NCI-H446 (cell line): ENCODE data around the gene PIAS4.
"Not testable (repeated sequence)": the region's sequence is repeated elsewhere in the genome, so short reads cannot be mapped to it uniquely, and the experiment has no call there.

Experiments
- DNase-seq, 2 experiments: peaks; one replicate each; lab custom pipeline; 2025; lab: John Stamatoyannopoulos, UW

The PIAS4 gene

GRCh38 chr19:3998667-3999412 lies 8.7 kb upstream of the PIAS4 start:
- not testable (repeated sequence) for DNase-seq

DNA sequence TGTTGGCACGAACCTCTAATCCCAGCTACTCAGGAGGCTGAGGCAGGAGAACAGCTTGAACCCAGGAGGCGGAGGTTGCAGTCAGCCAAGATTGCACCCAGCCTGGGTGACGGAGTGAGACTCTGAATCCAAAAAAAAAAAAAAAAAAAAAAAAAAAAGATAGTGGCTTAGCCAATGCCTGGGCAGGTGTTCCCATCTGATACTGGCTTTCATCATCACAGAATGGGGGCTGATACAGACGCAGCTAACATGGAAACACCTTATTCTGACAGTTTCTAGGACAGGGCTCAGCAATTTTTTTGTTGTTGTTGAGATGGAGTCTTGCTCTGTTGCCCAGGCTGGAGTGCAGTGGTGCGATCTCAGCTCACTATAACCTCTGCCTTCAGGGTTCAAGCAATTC lies 6.7 kb upstream of the PIAS4 start:
- not testable (repeated sequence) for DNase-seq

GRCh38 chr19:4005436-4005835 lies 2.1 kb upstream of the PIAS4 start:
- DNase-seq = not testable (repeated sequence)

DNA sequence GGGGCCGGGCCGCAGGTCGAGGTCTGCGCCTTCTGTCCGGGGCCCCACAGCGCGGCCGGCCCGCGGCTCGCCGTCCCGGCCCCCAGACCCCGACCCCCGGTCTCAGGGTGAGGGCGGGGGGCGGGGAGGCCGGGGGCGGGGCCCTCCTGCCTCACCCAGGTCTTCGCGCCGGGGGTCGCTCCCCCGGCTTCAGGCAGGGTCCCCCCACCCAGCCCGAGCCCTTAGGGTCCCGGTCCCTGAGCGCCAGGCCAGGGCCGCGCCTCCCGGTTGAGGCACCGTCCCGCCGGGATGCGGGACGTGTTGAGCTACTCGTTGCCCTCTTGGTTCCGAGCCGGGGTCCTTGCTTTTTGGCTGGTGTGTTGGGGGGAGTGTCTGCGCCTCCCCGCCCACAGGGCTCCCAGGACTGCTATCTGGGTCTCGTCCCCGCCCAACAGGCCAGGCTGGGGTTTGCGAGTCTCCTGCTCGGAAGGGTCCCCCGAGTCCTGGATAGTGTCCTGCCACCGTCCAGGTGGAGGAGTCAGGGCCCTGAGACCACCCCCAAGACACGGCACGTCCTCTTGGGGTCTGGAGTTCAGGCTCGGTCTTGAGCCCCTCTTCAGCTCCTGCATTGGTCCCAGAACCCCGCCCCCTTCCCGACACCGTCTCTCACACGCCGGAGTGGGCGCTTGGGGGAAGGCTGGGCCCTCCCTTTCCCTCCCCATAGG lies 452 bp downstream of the PIAS4 start:
- peak in 1 of 2 experiments; percentile 19 for DNase-seq

DNA sequence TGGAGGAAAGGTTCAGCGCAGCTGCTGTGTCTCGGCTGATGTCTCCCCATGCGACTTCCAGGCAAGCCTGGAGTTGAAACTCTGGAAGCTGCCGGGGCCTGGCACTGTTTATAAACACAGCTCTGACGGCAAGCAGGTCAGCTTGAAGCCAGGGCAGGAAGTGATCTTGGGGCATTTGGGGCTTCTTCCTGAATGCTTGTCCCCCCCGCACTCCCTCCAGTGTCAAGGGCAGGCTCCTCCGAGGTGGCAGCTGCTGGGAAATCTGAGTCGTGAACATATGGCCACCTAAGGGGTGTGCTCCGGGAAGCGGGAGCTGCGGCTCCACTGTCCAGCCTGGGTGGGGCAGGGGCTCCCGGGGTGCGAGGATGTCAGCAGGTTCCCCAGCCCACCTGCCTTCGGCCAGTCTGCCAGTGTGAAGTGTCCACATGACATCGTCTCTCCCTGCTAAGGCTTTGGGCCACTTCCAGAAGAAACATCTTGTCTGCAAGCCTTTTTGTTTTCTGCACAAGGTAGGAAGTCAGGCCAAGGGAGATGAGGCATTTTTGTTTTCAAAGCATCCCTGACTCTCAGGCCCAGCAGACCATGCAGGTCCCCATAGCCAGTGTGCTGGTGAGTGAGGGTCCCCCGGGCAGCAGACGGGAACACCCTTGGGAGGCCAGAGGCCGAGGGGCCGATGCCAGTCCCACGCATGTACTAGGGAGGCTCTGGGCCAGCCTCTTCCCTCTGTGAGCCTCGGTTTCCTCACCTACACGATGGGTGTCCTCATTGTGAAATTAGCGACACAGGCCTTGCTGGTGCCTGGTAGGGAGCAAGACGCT lies 2.7 kb downstream of the PIAS4 start:
- DNase-seq = peak in 1 of 2 experiments; percentile 24

DNA sequence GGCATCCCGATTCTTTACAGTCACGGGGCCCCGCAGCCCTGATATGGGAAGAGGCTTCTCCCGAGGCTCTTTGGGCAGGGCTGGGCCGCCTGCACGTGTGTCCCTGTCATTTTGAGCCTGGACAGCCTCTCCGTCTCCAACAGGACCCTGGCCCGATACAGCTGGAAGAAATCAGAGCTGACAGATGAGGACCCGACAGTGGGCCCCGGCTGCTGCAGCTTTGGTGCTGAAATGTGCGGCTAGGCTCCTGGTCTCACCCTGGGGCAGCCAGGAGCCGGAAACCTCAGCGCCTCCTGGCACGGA lies 3.2 kb downstream of the PIAS4 start:
- no peak for DNase-seq

DNA sequence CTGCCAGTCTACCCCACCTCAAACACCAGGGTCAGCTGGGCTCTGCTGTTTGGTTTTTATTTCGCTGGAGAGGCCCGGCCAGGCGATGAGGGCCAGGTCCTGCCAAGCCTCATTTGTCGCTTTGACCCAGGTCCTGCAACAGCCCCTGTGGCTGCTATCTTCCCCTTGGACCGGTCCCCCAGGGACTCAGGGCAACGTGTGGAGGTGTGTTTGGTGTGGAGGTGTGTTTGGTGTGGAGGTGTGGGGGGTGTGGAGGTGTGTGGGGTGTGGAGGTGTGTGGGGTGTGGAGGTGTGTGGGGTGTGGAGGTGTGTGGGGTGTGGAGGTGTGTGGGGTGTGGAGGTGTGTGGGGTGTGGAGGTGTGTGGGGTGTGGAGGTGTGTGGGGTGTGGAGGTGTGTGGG lies 3.9 kb downstream of the PIAS4 start:
- not testable (repeated sequence) for DNase-seq

- no peak for DNase-seq
These were observed 4.8 kb downstream of the PIAS4 start for GRCh38 chr19:4012092-4012974.

GRCh38 chr19:4012975-4013634 lies 5.6 kb downstream of the PIAS4 start:
- DNase-seq = no peak

GRCh38 chr19:4013886-4014540 lies 6.5 kb downstream of the PIAS4 start:
- no peak for DNase-seq

DNA sequence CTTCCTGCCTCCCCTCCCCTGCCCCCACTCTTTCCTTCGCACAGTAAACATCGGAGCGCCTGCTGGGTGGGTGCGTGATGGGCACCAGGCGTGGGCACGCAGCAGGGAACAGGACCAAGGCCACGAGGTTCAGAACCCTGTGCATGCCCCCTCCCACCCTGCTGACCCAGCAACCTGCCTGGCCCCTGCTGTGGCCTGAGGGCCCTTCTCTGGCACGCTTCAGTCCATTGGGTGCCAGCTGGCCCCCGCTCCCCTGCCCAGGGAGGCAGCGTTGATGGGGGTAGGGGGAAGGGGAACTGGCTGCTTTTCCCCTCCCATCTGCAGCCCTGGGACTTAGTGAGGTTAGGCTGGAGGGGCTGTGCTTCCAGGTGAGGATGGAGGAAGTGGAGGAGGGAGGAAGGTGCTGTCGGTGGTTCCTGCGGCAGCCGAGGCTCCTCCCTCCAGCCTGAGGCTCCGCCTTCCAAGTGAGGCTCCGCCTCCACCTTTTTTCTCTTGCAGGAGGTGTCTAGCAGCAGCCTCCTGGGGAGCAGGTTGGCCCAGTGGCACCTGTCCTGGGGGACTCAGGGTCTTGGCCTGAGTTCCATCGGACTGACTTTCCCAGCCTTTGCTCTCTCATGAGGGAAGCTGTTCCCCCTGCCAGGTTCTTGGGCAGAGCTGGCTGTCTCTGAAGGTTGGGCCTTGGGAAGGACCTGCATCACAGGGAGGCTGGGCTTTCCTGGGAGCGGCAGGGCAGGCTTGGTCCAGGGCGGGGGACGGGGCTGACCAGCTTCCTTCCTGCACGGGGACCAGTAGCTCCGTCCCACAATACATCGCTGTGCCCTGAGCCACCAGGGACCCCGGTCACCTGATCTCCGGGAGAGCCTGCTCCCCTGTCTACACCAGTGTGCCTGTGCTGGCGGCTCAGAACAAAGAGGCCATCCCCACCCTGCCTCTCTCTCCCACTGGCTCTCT lies 7.3 kb downstream of the PIAS4 start:
- DNase-seq = no peak

DNA sequence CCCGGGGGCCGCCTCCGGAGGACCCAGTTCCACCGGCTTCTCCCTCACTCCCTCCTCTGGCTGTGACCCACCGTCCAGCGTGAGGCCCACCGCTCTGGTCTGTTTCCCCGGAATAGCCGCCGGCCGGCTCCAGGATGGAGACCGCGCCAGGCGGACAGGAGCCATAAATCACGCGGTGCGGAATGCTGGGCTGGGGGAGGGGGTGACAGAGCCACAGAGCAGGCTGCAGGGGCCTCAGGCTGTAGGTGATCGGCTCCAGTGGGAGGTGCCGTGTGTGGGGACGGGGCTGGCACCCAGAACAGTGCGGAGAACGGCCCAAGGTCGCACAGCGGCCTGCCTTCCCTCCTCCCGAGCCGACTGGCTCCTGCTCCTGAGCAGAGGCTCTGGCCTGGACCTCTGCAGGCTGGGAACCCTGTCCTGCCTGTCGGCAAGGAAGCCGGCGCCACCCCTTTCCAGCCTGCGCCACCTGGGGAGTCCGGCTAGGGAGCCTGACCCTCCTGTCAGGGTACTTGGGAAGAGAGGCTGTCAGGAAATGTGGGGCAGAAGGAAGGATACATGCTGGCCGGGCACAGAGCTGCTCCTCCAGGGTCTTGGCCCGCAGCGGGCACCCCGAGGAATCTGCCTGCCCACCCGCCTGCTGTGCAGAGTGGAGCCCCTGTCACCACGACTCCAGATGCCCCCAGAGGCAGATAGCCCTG lies 8.3 kb downstream of the PIAS4 start:
- no peak for DNase-seq

- DNase-seq = no peak
These were observed 8.9 kb downstream of the PIAS4 start for GRCh38 chr19:4016486-4016885.

DNA sequence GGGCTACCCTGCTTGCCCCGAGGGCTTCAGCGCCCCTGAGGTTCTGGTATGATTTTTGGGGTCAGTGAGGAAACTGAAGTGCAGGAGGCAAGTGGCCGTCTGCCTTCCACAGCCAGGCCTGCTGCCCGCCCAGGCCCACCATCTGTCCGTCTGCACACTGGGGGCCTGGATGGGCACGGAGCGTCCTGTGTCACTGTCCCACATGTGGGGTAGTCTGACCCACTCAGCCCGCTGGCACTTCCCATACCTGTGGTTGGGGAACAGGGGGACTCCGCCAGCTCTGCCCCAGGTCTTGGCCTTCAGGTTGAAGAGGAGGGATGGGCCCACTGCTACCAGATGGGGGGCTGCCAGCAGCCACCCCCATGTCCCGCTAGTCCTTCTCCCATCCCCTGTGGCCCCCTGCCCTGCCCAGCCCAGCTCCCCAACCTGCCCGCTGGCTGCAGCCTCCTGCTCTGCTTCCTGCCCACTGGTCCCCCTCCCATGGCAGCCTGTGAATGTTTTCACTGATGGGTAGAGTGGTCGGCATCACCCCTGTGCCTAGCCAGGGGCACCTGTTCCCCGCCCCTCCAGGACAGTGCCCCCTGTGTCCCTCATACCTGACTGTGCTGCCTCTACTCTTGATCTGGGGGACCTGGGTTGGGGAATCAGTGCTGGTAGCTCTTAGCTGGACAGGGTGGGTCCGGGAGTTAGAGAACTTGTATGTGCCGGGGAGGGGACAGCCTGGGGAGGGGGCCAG lies 9.5 kb downstream of the PIAS4 start:
- no peak for DNase-seq

DNA sequence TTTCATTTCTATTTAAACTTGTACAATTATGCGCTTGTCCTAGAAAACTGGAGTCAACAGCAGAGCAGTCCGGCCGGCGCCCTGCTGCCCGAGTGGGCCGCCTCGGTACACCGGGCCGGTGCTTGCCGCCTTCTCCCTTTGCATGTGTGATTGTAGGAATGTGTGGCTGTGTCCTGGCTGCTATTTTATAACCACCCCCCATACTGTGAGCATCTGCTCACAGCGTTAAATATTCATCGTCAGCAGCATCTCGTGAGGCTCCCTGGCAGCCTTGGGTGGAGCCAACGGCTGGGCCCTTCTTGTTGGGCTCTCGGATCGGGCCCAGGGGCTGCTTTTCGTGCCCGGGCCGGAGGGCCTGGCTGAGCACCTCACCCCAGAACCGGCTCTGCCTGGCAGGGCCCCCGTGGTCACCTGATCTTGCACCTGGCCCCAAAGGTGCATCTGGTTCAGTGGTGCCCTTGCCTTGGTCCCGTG lies 10.6 kb downstream of the PIAS4 start:
- no peak for DNase-seq

DNA sequence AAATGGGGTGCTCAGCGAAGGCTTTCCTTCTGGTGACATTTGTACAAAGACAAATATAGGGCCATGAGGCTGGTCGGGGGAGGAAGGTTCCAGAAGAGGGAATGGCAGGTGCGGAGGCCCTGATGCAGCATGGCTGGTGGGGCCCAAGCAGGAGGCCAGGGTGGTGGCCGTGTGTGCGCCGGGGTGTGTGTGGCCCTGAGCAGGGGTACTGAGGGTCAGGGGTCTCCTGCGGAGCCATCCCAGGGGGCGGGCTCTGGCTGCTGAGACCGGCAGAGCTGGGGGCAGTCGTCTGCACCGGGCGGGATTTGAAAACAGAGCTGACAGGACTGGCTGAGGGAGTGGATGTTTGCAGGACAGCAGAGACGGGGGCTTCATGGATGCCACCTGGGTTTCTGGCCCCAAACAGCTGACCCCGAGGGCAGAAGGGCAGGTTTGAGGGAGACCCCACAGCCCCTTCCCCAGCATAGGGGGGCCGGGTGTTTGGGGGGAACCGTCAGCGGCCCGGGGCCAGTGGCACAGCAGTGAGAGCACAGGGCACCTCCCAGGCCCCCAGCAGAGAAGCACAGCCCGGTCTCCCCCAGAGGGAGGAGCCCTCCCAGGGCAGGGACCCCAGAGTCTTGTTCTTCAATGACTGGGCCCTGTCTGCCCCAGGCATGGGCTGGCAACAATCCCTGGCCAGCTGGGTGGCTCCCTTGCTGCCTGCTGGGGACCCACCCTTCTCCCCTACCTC lies 11.4 kb downstream of the PIAS4 start:
- no peak for DNase-seq

GRCh38 chr19:4019578-4019977 lies 12.0 kb downstream of the PIAS4 start:
- no peak for DNase-seq
